Smooth muscle cell of the umbilical artery (primary cell): ENCODE results near the gene TRIM9. TPM values are rescaled to one million over a fixed set of nuclear protein-coding genes. Genes with fewer than 3 reads are reported as not detected.

Experiments used
- total RNA-seq: library from RNA; depleted of rRNA; stranded (reverse); fragments of >200 nt; gene quantifications from 2 replicates; pipeline ENCODE4 v1.2.3, GENCODE V29; 2014

TRIM9 gene
- under 0.01 and 0.14 TPM in 2 replicates for total RNA-seq

DNA sequence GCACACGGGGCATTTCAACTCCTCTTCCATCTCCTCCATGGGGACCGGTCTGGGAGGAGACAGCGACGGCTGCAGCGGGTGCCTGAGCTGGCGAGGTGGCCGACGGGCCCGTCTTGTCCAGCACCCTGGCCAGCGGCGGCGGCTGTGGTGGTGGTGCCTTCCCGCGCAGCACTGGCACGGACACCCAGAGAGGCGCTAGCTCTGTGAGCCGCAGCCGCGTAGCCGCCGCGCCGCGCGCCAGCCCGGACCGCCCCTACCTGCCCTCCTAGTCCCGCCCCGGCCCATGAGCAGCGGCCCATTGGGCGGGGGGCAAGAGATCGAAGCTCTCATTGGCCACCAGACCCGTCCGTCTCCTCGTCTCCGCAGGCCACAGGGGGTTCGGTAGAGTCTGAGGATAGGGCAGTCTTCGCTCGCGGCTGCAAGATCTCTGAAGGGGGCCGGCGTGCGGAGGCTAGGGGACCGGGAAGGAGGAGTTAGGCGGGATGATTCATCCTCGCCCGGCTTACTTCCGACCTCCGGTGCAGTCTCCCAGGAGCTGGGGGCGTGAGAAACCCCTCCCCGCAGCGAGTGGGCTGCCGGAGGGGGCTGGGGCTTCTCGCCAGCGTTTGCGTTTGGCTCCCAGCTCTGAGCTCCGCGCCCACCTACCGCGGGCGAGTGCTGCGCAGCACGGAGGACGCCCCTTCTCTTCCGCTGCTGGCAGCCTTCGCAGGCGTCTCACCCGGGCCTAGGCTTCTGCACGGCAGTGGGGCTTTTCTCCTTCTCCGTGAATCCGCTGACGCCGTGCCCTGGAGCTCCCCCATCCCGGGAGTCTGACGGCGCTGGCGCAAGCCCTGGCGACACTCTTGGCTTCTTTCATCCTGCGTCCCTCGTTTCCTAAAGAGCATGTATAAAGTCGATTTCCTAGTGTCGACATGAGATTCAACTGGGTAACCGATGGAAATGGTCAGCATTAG, at the start of gene TRIM9:
Gene TRIM9, minus strand, starts transcription at position 205 of the 953 bp plus-strand sequence. Its CDS starts 166 bp downstream, at position 39.

DNA sequence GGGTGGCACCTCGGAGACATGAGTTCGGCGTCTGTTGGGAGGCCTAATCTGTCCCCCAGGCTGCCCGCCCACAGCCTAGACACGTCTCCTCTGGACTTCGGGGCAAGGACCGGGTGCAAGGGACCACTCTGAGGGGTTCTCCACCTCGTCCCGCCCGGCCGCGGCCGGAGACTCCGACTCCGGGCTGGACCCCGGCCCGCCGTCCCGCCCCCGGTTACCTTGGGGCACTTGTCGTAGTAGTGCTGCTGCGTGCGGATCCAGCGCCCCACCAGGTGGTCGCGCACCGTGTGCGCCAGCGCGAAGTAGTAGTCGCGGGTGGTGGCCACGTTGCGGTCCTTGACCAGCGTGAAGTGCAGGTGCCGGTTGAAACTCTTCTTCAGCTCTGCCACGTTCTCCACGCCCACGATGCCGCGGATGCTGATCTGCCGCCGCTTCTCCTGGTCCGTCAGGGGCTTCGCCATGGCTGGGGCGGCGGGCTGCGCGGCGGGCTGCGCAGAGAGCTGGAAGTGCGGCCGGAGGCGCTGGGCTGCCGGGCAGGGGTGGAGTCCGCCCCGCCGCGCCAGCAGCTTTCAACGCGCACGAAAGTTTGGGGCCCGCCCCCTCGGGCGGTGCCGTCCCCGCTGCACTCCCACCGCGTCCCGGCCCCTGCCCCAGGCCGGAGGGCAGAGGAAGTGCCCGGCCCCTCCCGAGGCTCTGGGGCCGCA, 150.8 kb downstream of the TRIM9 start, which contains the start of gene PYGL:
Gene PYGL, minus strand, starts transcription at position 541 of the 704 bp plus-strand sequence. Its CDS starts 80 bp downstream, at position 461.

Other genes starting within 250 kb of the TRIM9 start
- not detected in 2 replicates for gene ABHD12B, start 223.1 kb downstream of the TRIM9 start, total RNA-seq
- gene PYGL, start 150.6 kb downstream of the TRIM9 start, total RNA-seq, result 47.5 and 90.8 TPM in 2 replicates
- 71.5 and 73.9 TPM in 2 replicates for gene TMX1, start 145.1 kb upstream of the TRIM9 start, total RNA-seq